Inflammatory macrophage treated with lipopolysaccharide for 4 hours (primary cell): Measurements from ENCODE around the gene WLS.
A peak's percentile ranks its signal among the peaks of the same experiment; 100 is the strongest.

Source experiments
- DNase-seq: peaks from one replicate; pipeline ENCODE4 v3.0.0-alpha.2; 2020

Gene WLS

GRCh38 chr1:68129536-68130250 is 102.6 kb downstream of the WLS start:
- no peak for DNase-seq

- no peak for DNase-seq
Observed at GRCh38 chr1:68128820-68129219, 103.5 kb downstream of the WLS start.

GRCh38 chr1:68128157-68128556 is 104.2 kb downstream of the WLS start:
- DNase-seq = no peak

GRCh38 chr1:68121536-68121935 is 110.8 kb downstream of the WLS start:
- no peak for DNase-seq

GRCh38 chr1:68120136-68120791 is 112.1 kb downstream of the WLS start:
- DNase-seq = peak; percentile 65

GRCh38 chr1:68119445-68119844 is 112.9 kb downstream of the WLS start:
- no peak for DNase-seq

- no peak for DNase-seq
Observed at GRCh38 chr1:68117416-68117815, 114.9 kb downstream of the WLS start.

GRCh38 chr1:68116643-68117235 is 115.6 kb downstream of the WLS start:
- peak; percentile 32 for DNase-seq

- no peak for DNase-seq
Observed at GRCh38 chr1:68115308-68115707, 117.0 kb downstream of the WLS start.

- DNase-seq = no peak
Observed at GRCh38 chr1:68113966-68114365, 118.4 kb downstream of the WLS start.

GRCh38 chr1:68112835-68113243 is 119.5 kb downstream of the WLS start:
- DNase-seq = no peak

- DNase-seq = peak; percentile 6
Observed at GRCh38 chr1:68111519-68112436, 120.5 kb downstream of the WLS start.

GRCh38 chr1:68107771-68108170 is 124.6 kb downstream of the WLS start:
- DNase-seq = no peak

- no peak for DNase-seq
Observed at GRCh38 chr1:68103884-68104554, 128.3 kb downstream of the WLS start.

GRCh38 chr1:68103011-68103545 is 129.2 kb downstream of the WLS start:
- no peak for DNase-seq

- no peak for DNase-seq
Observed at GRCh38 chr1:68101829-68102228, 130.5 kb downstream of the WLS start.

- no peak for DNase-seq
Observed at GRCh38 chr1:68100571-68100970, 131.8 kb downstream of the WLS start.

GRCh38 chr1:68093737-68094136 is 138.6 kb downstream of the WLS start:
- DNase-seq = no peak

GRCh38 chr1:68087184-68087583 is 145.1 kb downstream of the WLS start:
- no peak for DNase-seq

- DNase-seq = no peak
Observed at GRCh38 chr1:68085752-68086151, 146.6 kb downstream of the WLS start.

GRCh38 chr1:68083686-68084085 is 148.6 kb downstream of the WLS start:
- DNase-seq = no peak

GRCh38 chr1:68081775-68082283 is 150.5 kb downstream of the WLS start:
- DNase-seq = no peak
